IMR-90 (cell line): ENCODE data around the gene MRPL12. TPM values are rescaled to one million over a fixed set of nuclear protein-coding genes. Genes with fewer than 3 reads are reported as not detected.

ENCODE experiments used
- ATAC-seq: fragments of 200-7000 bp; cut with Tn5 transposase; 2 replicates; pipeline ENCODE4 v1.9.1; 2020; ENCODE audit warnings: low read depth, mild to moderate bottlenecking, moderate library complexity
- BruUV-seq: library from RNA; stranded (reverse); fragments of 400-500 nt; replicated peaks from 2 replicates; lab custom pipeline; 2021; lab: Mats Ljungman, UMichigan
- CTCF ChIA-PET: fragments of 300-600 bp; formaldehyde crosslinking; extraction: SDS; loops from one replicate; lab custom pipeline; 2021; ENCODE audit warnings: antibody characterized with exemption; lab: Yijun Ruan, JAX
- POLR2A ChIA-PET: fragments of 300-600 bp; sonication (Branson Sonifier 250); formaldehyde crosslinking; loops from one replicate; lab custom pipeline; 2022; ENCODE audit warnings: antibody characterized with exemption; ENCODE audit not compliant: unreplicated experiment; lab: Charles Lee
- DNase-seq: peaks from one replicate; pipeline ENCODE4 v3.0.0; 2013
- H2AFZ ChIP-seq: replicated peaks from 2 replicates; pipeline ENCODE3; 2013; ENCODE audit warnings: low read length, mild to moderate bottlenecking; ENCODE audit not compliant: poor library complexity
- H2AK5ac ChIP-seq: 2 replicates; pipeline ENCODE4 v1.6.1; 2013; ENCODE audit warnings: low read depth, low read length, inconsistent platforms
- H2AK9ac ChIP-seq: replicated peaks from 2 replicates; pipeline ENCODE3; 2013; ENCODE audit warnings: mild to moderate bottlenecking, low read depth, low read length, moderate library complexity; ENCODE audit not compliant: poor library complexity
- H2BK120ac ChIP-seq: 2 replicates; pipeline ENCODE4 v1.6.1; 2013; ENCODE audit warnings: low read depth, low read length, inconsistent platforms
- H2BK15ac ChIP-seq: 3 replicates; pipeline ENCODE4 v1.6.1; 2013; ENCODE audit warnings: low read depth, low read length, inconsistent platforms
- H2BK20ac ChIP-seq: 2 replicates; pipeline ENCODE4 v1.6.1; 2013; ENCODE audit warnings: low read depth, mild to moderate bottlenecking, inconsistent platforms, low read length, moderate library complexity
- H2BK5ac ChIP-seq: 2 replicates; pipeline ENCODE4 v1.6.1; 2013; ENCODE audit warnings: mild to moderate bottlenecking, low read depth, low read length, inconsistent platforms; ENCODE audit not compliant: poor library complexity, severe bottlenecking
- H3K14ac ChIP-seq: replicated peaks from 2 replicates; pipeline ENCODE4 v1.6.1; 2013; ENCODE audit warnings: low read depth, low read length, inconsistent platforms
- H3K18ac ChIP-seq: 2 replicates; pipeline ENCODE4 v1.6.1; 2013; ENCODE audit warnings: low read depth, low read length, control low read depth
- H3K23ac ChIP-seq: 2 replicates; pipeline ENCODE4 v1.6.1; 2013; ENCODE audit warnings: low read depth, low read length, inconsistent platforms
- H3K27ac ChIP-seq: 2 replicates; pipeline ENCODE4 v1.5.1; 2013; ENCODE audit warnings: mild to moderate bottlenecking, control low read depth, low read length; ENCODE audit not compliant: insufficient read depth
- H3K27me3 ChIP-seq: 2 replicates; pipeline ENCODE4 v1.6.1; 2013; ENCODE audit warnings: low read length; ENCODE audit not compliant: control insufficient read depth, insufficient read depth
- H3K36me3 ChIP-seq: 2 replicates; pipeline ENCODE4 v1.6.1; 2013; ENCODE audit warnings: low read length, mixed read lengths; ENCODE audit not compliant: control insufficient read depth, insufficient read depth
- H3K4ac ChIP-seq: 2 replicates; pipeline ENCODE4 v1.6.1; 2013; ENCODE audit warnings: low read depth, low read length, inconsistent platforms
- H3K4me1 ChIP-seq: 2 replicates; pipeline ENCODE4 v1.6.1; 2013; ENCODE audit warnings: low read length, mixed read lengths; ENCODE audit not compliant: control insufficient read depth, insufficient read depth
- H3K4me2 ChIP-seq: 2 replicates; pipeline ENCODE4 v1.6.1; 2013; ENCODE audit warnings: low read depth, mild to moderate bottlenecking, control low read depth, low read length, moderate library complexity
- H3K4me3 ChIP-seq: 2 replicates; pipeline ENCODE4 v1.5.1; 2013; ENCODE audit warnings: low read depth, mild to moderate bottlenecking, control low read depth, low read length, moderate library complexity; ENCODE audit not compliant: insufficient read depth
- H3K56ac ChIP-seq: 2 replicates; pipeline ENCODE4 v1.6.1; 2013; ENCODE audit warnings: low read length, inconsistent platforms; ENCODE audit not compliant: insufficient read depth; ENCODE audit errors: extremely low read depth
- H3K79me1 ChIP-seq, 2 experiments: 2 replicates each; pipeline ENCODE4 v1.6.1; 2013; ENCODE audit warnings: low read length in 2 of 2, inconsistent platforms in 1 of 2, low read depth in 1 of 2
- H3K9ac ChIP-seq: 2 replicates; pipeline ENCODE4 v1.6.1; 2013; ENCODE audit warnings: low read depth, low read length, control low read depth
- H3K9me1 ChIP-seq: 2 replicates; pipeline ENCODE4 v1.6.1; 2013; ENCODE audit warnings: low read length, inconsistent platforms; ENCODE audit not compliant: insufficient read depth
- H3K9me3 ChIP-seq: 2 replicates; pipeline ENCODE4 v1.6.1; 2013; ENCODE audit warnings: low read length; ENCODE audit not compliant: control insufficient read depth, insufficient read depth
- H4K20me1 ChIP-seq: 2 replicates; pipeline ENCODE4 v1.6.1; 2013; ENCODE audit warnings: low read length, inconsistent platforms; ENCODE audit not compliant: insufficient read depth
- H4K5ac ChIP-seq: 2 replicates; pipeline ENCODE4 v1.6.1; 2013; ENCODE audit warnings: mild to moderate bottlenecking, low read depth, low read length, control low read depth
- H4K8ac ChIP-seq, 2 experiments: 2 replicates each; pipeline ENCODE4 v1.6.1; 2013; ENCODE audit warnings: low read depth in 2 of 2, low read length in 2 of 2, control low read depth in 1 of 2, inconsistent platforms in 1 of 2
- H4K91ac ChIP-seq: 2 replicates; pipeline ENCODE4 v1.6.1; 2013; ENCODE audit warnings: low read depth, low read length, inconsistent platforms; ENCODE audit not compliant: insufficient read depth
- BHLHE40 ChIP-seq: fragments of 150-350 bp; IDR thresholded peaks from 2 replicates; pipeline ENCODE4 v1.6.1; 2016; ENCODE audit warnings: mild to moderate bottlenecking, low read depth, low read length
- CEBPB ChIP-seq: IDR thresholded peaks from 2 replicates; pipeline ENCODE4 v1.6.1; 2012; ENCODE audit warnings: low read depth, low read length, improper control_type of control experiment
- CHD1 ChIP-seq: IDR thresholded peaks from 2 replicates; pipeline ENCODE4 v1.6.1; 2012; ENCODE audit warnings: low read depth, low read length, improper control_type of control experiment
- CTCF ChIP-seq: conservative IDR thresholded peaks from 2 replicates; pipeline ENCODE4 v1.5.1; 2012; ENCODE audit warnings: mild to moderate bottlenecking, low read depth, low read length, improper control_type of control experiment
- FOS ChIP-seq: fragments of 150-350 bp; IDR thresholded peaks from 2 replicates; pipeline ENCODE4 v1.6.1; 2016; ENCODE audit warnings: low read depth, low read length
- MAFK ChIP-seq: IDR thresholded peaks from 2 replicates; pipeline ENCODE4 v1.6.1; 2012; ENCODE audit warnings: low read depth, low read length, improper control_type of control experiment
- MAZ ChIP-seq: IDR thresholded peaks from 2 replicates; pipeline ENCODE4 v1.6.1; 2012; ENCODE audit warnings: low read depth, mild to moderate bottlenecking, low read length, improper control_type of control experiment, moderate library complexity, borderline replicate concordance
- MXI1 ChIP-seq: IDR thresholded peaks from 2 replicates; pipeline ENCODE4 v1.6.1; 2012; ENCODE audit warnings: low read depth, mild to moderate bottlenecking, low read length, moderate library complexity, borderline replicate concordance
- NFE2L2 ChIP-seq: fragments of 150-350 bp; IDR thresholded peaks from 2 replicates; pipeline ENCODE4 v1.6.1; 2016; ENCODE audit warnings: low read depth, mild to moderate bottlenecking, low read length
- POLR2A ChIP-seq: IDR thresholded peaks from 2 replicates; pipeline ENCODE4 v1.6.1; 2012; ENCODE audit warnings: mild to moderate bottlenecking, low read depth, low read length
- RAD21 ChIP-seq: IDR thresholded peaks from 2 replicates; pipeline ENCODE4 v1.6.1; 2012; ENCODE audit warnings: low read length, improper control_type of control experiment
- RCOR1 ChIP-seq: IDR thresholded peaks from 2 replicates; pipeline ENCODE4 v1.6.1; 2012; ENCODE audit warnings: mild to moderate bottlenecking, low read length, improper control_type of control experiment; ENCODE audit not compliant: insufficient replicate concordance
- RFX5 ChIP-seq: IDR thresholded peaks from 2 replicates; pipeline ENCODE4 v1.8.0; 2012; ENCODE audit warnings: low read depth, mild to moderate bottlenecking, low read length, moderate library complexity
- SMC3 ChIP-seq: fragments of 150-350 bp; IDR thresholded peaks from 2 replicates; pipeline ENCODE4 v1.6.1; 2016; ENCODE audit warnings: low read depth, mild to moderate bottlenecking, antibody characterized with exemption, low read length, moderate library complexity
- USF2 ChIP-seq: fragments of 150-350 bp; IDR thresholded peaks from 2 replicates; pipeline ENCODE4 v1.6.1; 2017; ENCODE audit warnings: mild to moderate bottlenecking, antibody characterized with exemption, low read length, low read depth
- WGBS, 2 experiments: methylation state at CpG; one replicate each; pipeline versions ENCODE4 v1.1.5 to v1.1.7; 2013; ENCODE audit warnings: missing lambda C conversion rate in 2 of 2; ENCODE audit not compliant: insufficient read length in 1 of 2; ENCODE audit errors: extremely low coverage in 2 of 2; 5-methylcytosine and 5-hydroxymethylcytosine counted together
- dilution Hi-C: fragments of 300-500 bp; cut with HindIII; formaldehyde crosslinking; loops from one replicate; pipeline ENCODE4 v1.14.3; 2018; ENCODE audit warnings: low sequenced_read_pairs; ENCODE audit not compliant: unreplicated experiment
- in situ Hi-C: fragments of 300-500 bp; cut with MboI; formaldehyde crosslinking; loops from 3 replicates; pipeline ENCODE4 v1.14.3; 2019; ENCODE audit warnings: low sequenced_read_pairs, inconsistent platforms, mixed read lengths
- intact Hi-C: fragments of 100-400 bp; cut with micrococcal nuclease; formaldehyde crosslinking; loops from 2 replicates; pipeline ENCODE4 v1.10.0; 2022
- polyA plus RNA-seq, 3 experiments: library from polyadenylated mRNA; depleted of rRNA; stranded (reverse); fragments of >200 nt; gene quantifications; 2 replicates each; pipeline ENCODE4 v1.2.3, GENCODE V29; 2012; ENCODE audit warnings: low replicate concordance in 1 of 3
- total RNA-seq: library from RNA; depleted of rRNA; stranded (reverse); fragments of >200 nt; gene quantifications from 2 replicates; pipeline ENCODE4 v1.2.3, GENCODE V29; 2012

MRPL12 gene
- total and polyA plus RNA-seq, 2 of the 4 experiments (the other 2 are of a cell fraction) = 17.2 to 111 TPM

- Histone ChIP-seq H2BK5ac (no peak overlapping the region), H4K91ac (no peak overlapping the region), H3K79me1 (peaks cover 12 to 18% of the 10 kb centered on the region in 2 experiments), H3K4me3 (no peak overlapping the region), H2AK5ac (no peak overlapping the region), H3K36me3 (peaks cover 2% of the 10 kb centered on the region; the same call in 1 of the 2 replicates), H3K4ac (no peak overlapping the region), H3K56ac (no peak overlapping the region), H2AK9ac (no peak overlapping the region), H3K14ac (no peak overlapping the region), H3K9ac (no peak overlapping the region), H4K20me1 (no peaks in the 10 kb centered on the region; the same call in 1 of the 2 replicates), H3K23ac (no peak overlapping the region), H2AFZ (no peak overlapping the region), H2BK15ac (no peak overlapping the region), H3K27me3 (no peaks in the 10 kb centered on the region), H3K4me1 (peaks cover 5% of the 10 kb centered on the region), H3K27ac (no peak overlapping the region), H3K9me3 (no peaks in the 10 kb centered on the region), H3K9me1 (no peaks in the 10 kb centered on the region), H4K8ac (no peak overlapping the region), H3K18ac (no peak overlapping the region), H2BK20ac (no peak overlapping the region), H3K4me2 (no peak overlapping the region), H4K5ac (no peak overlapping the region), H2BK120ac (no peak overlapping the region)
- in situ Hi-C loops = no loop called here
- ATAC-seq (no peak), DNase-seq (no peak)
- POLR2A ChIA-PET = no interaction called here
- intact Hi-C loops = no loop called here
- WGBS, 2 experiments = 100% methylated on average over 3 of the region's 9 CpGs; no CpG with 5 or more reads in 1 of the 2 experiments
- BruUV-seq = no TSS peak
- dilution Hi-C loops = no loop called here
- CTCF ChIA-PET = no interaction called here
- TF ChIP-seq MAFK = no peak
- TF ChIP-seq MXI1 = no peak
- no peak for TF ChIP-seq CTCF
- no peak for TF ChIP-seq NFE2L2
- no peak for TF ChIP-seq FOS
- no peak for TF ChIP-seq RAD21
- TF ChIP-seq CHD1 = no peak
- no peak for TF ChIP-seq RCOR1
- no peak for TF ChIP-seq SMC3
- TF ChIP-seq CEBPB = no peak
- TF ChIP-seq POLR2A = no peak
- no peak for TF ChIP-seq RFX5
- no peak for TF ChIP-seq USF2
- TF ChIP-seq MAZ = no peak
- TF ChIP-seq BHLHE40 = no peak
Measured at GRCh38 chr17:81717766-81718089, 14.6 kb downstream of the MRPL12 start.
